Right cardiac atrium (tissue), 5 donors: ENCODE results near the gene SRGAP1. TPM values are rescaled to one million over a fixed set of nuclear protein-coding genes. Genes with fewer than 3 reads are reported as not detected.
A peak's percentile ranks its signal among the peaks of the same experiment; 100 is the strongest.
"Not testable (repeated sequence)": the region's sequence is repeated elsewhere in the genome, so short reads cannot be mapped to it uniquely, and the experiment has no call there.

Experiments
- ATAC-seq, 2 donors: fragments of 200-7000 bp; cut with Tn5 transposase; one replicate each; pipeline versions ENCODE4 v1.8.0 to v1.9.1; 2020; ENCODE audit warnings: moderate library complexity in 2 of 2, mild to moderate bottlenecking in 1 of 2
- DNase-seq, 3 donors: peaks; one replicate each; pipeline ENCODE4 v3.0.0-alpha.2; 2020
- H3K27ac ChIP-seq: one replicate; pipeline ENCODE4 v1.5.1; 2013; ENCODE audit warnings: mild to moderate bottlenecking, low read length, control low read depth, moderate library complexity
- H3K27me3 ChIP-seq: one replicate; pipeline ENCODE4 v1.6.1; 2013; ENCODE audit not compliant: control insufficient read depth, insufficient read depth
- H3K4me1 ChIP-seq: one replicate; pipeline ENCODE4 v1.6.1; 2013; ENCODE audit warnings: low read length; ENCODE audit not compliant: control insufficient read depth, insufficient read depth
- H3K4me3 ChIP-seq: one replicate; pipeline ENCODE4 v1.5.1; 2013; ENCODE audit warnings: low read length, control low read depth
- H3K9me3 ChIP-seq: one replicate; pipeline ENCODE4 v1.6.1; 2013; ENCODE audit warnings: low read length; ENCODE audit not compliant: control insufficient read depth
- WGBS: extraction: QIAGEN DNeasy Blood & Tissue Kit; methylation state at CpG from one replicate; pipeline ENCODE4 v1.1.7; 2013; 5-methylcytosine and 5-hydroxymethylcytosine counted together
- intact Hi-C, 4 donors: fragments of 100-400 bp; cut with DNase I; formaldehyde crosslinking; loops; one replicate each; pipeline versions ENCODE4 v1.11.0 to v1.14.0; 2022 to 2023
- polyA plus RNA-seq: library from polyadenylated mRNA; stranded (reverse); fragments of 200-250 nt; gene quantifications from one replicate; pipeline ENCODE4 v1.2.3, GENCODE V29; 2013
- total RNA-seq, 4 donors: library from RNA; stranded (reverse); fragmentation: NEBNext Ultra II Directional; extraction: Animal tissue kit (Norgen Biotek cat#: 25700); gene quantifications; one replicate each; pipeline ENCODE4 v1.2.1, GENCODE V29; 2021
- donor health status: healthy with polysubstance abuse.
- donor health status: DM: no; HTN: yes; CAD: no.
- donor health status: DM: no; HTN: no; CAD: no.
- donor health status: DM: no; HTN: yes; CAD: no; lungs with severe emphysema.
- donor health status: DM: yes; HTN: yes; CAD: no.

Gene SRGAP1
- total and polyA plus RNA-seq, 5 donors, result 1.7 to 5.5 (median 5.1) TPM

GRCh38 chr12:64028541-64028940 is 184.0 kb downstream of the SRGAP1 start:
- H3K27me3 ChIP-seq, result no peaks in the 10 kb centered on the region
- DNase-seq (no peak), ATAC-seq (no peak)
- no peaks in the 10 kb centered on the region for H3K4me1 ChIP-seq
- 49% methylated on average over 5 of the region's 5 CpGs for WGBS
- H3K27ac ChIP-seq, result no peak overlapping the region
- H3K9me3 ChIP-seq, result no peaks in the 10 kb centered on the region
- H3K4me3 ChIP-seq, result no peak overlapping the region
- intact Hi-C loops, result no loop called here

- 80% methylated on average over 13 of the region's 13 CpGs for WGBS
- DNase-seq, result no peak
These were observed 184.7 kb downstream of the SRGAP1 start for GRCh38 chr12:64029013-64029857.

GRCh38 chr12:64030155-64030554 is 185.7 kb downstream of the SRGAP1 start:
- Histone ChIP-seq H3K9me3 (no peaks in the 10 kb centered on the region), H3K27ac (no peak overlapping the region), H3K27me3 (no peaks in the 10 kb centered on the region), H3K4me3 (no peak overlapping the region), H3K4me1 (no peaks in the 10 kb centered on the region)
- DNase-seq, result no peak
- ATAC-seq, result no peak
- intact Hi-C loops, result no loop called here

More at GRCh38 chr12:64029013-64029857, 184.7 kb downstream of the SRGAP1 start:
- H3K4me1 ChIP-seq, result no peaks in the 10 kb centered on the region
- no peaks in the 10 kb centered on the region for H3K9me3 ChIP-seq
- ATAC-seq, result no peak
- H3K27ac ChIP-seq, result no peak overlapping the region
- no peak overlapping the region for H3K4me3 ChIP-seq
- H3K27me3 ChIP-seq, result no peaks in the 10 kb centered on the region
- intact Hi-C loops, result no loop called here

GRCh38 chr12:64034056-64034455 is 189.6 kb downstream of the SRGAP1 start:
- ATAC-seq, H3K4me1 ChIP-seq, DNase-seq, H3K27me3 ChIP-seq, H3K27ac ChIP-seq, H3K4me3 ChIP-seq, intact Hi-C loops, H3K9me3 ChIP-seq: not testable (repeated sequence)
- 97% methylated on average over 2 of the region's 2 CpGs for WGBS

GRCh38 chr12:64034901-64035576 is 190.5 kb downstream of the SRGAP1 start:
- H3K4me3 ChIP-seq, result no peak overlapping the region
- ATAC-seq, result no peak
- no peak overlapping the region for H3K27ac ChIP-seq
- H3K4me1 ChIP-seq, result peaks cover 2% of the 10 kb centered on the region
- DNase-seq, result no peak
- no peaks in the 10 kb centered on the region for H3K27me3 ChIP-seq
- intact Hi-C loops, result no loop called here
- no peaks in the 10 kb centered on the region for H3K9me3 ChIP-seq

GRCh38 chr12:64036414-64036813 is 191.9 kb downstream of the SRGAP1 start:
- intact Hi-C loops, result no loop called here
- DNase-seq, result no peak
- peaks cover 2% of the 10 kb centered on the region for H3K4me1 ChIP-seq
- no peaks in the 10 kb centered on the region for H3K9me3 ChIP-seq
- ATAC-seq, result no peak
- no peaks in the 10 kb centered on the region for H3K27me3 ChIP-seq
- H3K27ac ChIP-seq, result no peak overlapping the region
- no peak overlapping the region for H3K4me3 ChIP-seq
- WGBS, result 95% methylated on average over 1 of the region's 1 CpG

- Histone ChIP-seq H3K27me3 (no peaks in the 10 kb centered on the region), H3K9me3 (no peaks in the 10 kb centered on the region), H3K27ac (no peak overlapping the region), H3K4me3 (peak overlapping the region; percentile 25), H3K4me1 (peaks cover 2% of the 10 kb centered on the region)
- peak; percentile 57 to 72 for ATAC-seq
- intact Hi-C loops, result no loop called here
- DNase-seq, result no peak
- WGBS, result 25% methylated on average over 7 of the region's 7 CpGs
These were observed 194.9 kb downstream of the SRGAP1 start for GRCh38 chr12:64039281-64039871.

- ATAC-seq (no peak), DNase-seq (no peak)
- Histone ChIP-seq H3K27me3 (no peaks in the 10 kb centered on the region), H3K9me3 (no peaks in the 10 kb centered on the region), H3K4me3 (no peak overlapping the region), H3K4me1 (peaks cover 2% of the 10 kb centered on the region), H3K27ac (no peak overlapping the region)
- WGBS, result 76% methylated on average over 2 of the region's 2 CpGs
- intact Hi-C loops, result no loop called here
These were observed 198.4 kb downstream of the SRGAP1 start for GRCh38 chr12:64042911-64043310.

- Histone ChIP-seq H3K4me1 (peaks cover 2% of the 10 kb centered on the region), H3K9me3 (no peaks in the 10 kb centered on the region), H3K27ac (no peak overlapping the region), H3K27me3 (no peaks in the 10 kb centered on the region), H3K4me3 (no peak overlapping the region)
- no peak for ATAC-seq
- no peak for DNase-seq
- 85% methylated on average over 1 of the region's 1 CpG for WGBS
- intact Hi-C loops, result no loop called here
These were observed 199.7 kb downstream of the SRGAP1 start for GRCh38 chr12:64044191-64044590.

GRCh38 chr12:64051057-64051456 is 206.6 kb downstream of the SRGAP1 start:
- ATAC-seq (no peak), DNase-seq (no peak)
- 49% methylated on average over 2 of the region's 2 CpGs for WGBS
- Histone ChIP-seq H3K9me3 (no peaks in the 10 kb centered on the region), H3K4me3 (no peak overlapping the region), H3K27me3 (no peaks in the 10 kb centered on the region), H3K27ac (no peak overlapping the region), H3K4me1 (no peaks in the 10 kb centered on the region)
- intact Hi-C loops, result no loop called here

GRCh38 chr12:64053117-64053516 is 208.6 kb downstream of the SRGAP1 start:
- Histone ChIP-seq H3K27ac (no peak overlapping the region), H3K9me3 (no peaks in the 10 kb centered on the region), H3K4me1 (no peaks in the 10 kb centered on the region), H3K27me3 (no peaks in the 10 kb centered on the region), H3K4me3 (no peak overlapping the region)
- ATAC-seq, result no peak
- intact Hi-C loops, result no loop called here
- no peak for DNase-seq
- WGBS, result 95% methylated on average over 3 of the region's 3 CpGs
